ENCODE data around the gene CTNNA3.

The CTNNA3 gene

DNA sequence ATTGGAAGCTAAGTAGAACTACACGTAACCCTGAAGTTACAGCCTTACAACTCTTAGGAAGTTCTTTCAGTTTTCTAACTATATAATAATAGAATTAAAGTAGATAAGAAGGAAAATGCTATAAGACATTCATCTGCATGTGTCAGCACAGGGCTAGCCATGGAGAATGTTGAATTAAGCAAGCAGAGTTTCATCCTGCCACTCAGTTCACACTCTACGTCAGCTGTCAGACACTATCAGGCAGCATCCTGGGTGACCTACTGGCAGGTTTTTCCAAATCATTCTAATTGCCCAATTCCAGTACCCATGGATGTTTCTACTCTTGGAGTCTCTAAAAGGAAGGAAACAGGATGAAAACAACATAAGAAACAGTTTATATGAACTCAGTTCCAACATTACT is 815.2 kb downstream of the CTNNA3 start:
- DNase-seq (ENCODE audit: low spot score) = no peak
- TF ChIP-seq CTCF (IDR thresholded peaks at IDR 0.05; ENCODE audit: extremely low read depth, insufficient read depth, missing control alignments) = no peak
- in situ Hi-C loops (cut with MboI; ENCODE audit: low pct_unique_long_range_greater_than_20kb, low sequenced_read_pairs, unreplicated experiment) = no loop called here

DNA sequence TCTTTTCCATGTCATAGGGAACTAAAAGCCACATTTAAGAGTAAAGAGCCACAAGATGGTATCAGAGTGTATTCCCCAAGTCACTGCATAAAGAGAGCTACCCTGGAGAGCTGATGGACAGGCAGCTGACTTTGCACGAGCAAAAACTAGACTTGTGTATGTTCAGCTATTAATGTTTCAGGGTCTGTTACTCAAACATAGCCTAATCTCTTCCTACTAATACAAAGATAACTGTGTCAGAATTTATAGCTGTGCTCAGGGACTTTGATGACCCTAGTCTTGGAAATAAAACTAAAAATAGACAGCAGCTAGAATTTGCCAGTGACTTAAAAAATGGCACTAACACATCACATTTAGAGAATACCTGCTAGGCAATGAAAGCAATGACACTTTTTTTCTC is 815.7 kb downstream of the CTNNA3 start:
- no peak for DNase-seq (ENCODE audit: low spot score)
- in situ Hi-C loops (cut with MboI; ENCODE audit: low pct_unique_long_range_greater_than_20kb, low sequenced_read_pairs, unreplicated experiment) = no loop called here
- no peak for TF ChIP-seq CTCF (IDR thresholded peaks at IDR 0.05; ENCODE audit: extremely low read depth, insufficient read depth, missing control alignments)

GRCh38 chr10:66877361-66877760 is 818.6 kb downstream of the CTNNA3 start:
- in situ Hi-C loops (cut with MboI; ENCODE audit: low pct_unique_long_range_greater_than_20kb, low sequenced_read_pairs, unreplicated experiment) = no loop called here

DNA sequence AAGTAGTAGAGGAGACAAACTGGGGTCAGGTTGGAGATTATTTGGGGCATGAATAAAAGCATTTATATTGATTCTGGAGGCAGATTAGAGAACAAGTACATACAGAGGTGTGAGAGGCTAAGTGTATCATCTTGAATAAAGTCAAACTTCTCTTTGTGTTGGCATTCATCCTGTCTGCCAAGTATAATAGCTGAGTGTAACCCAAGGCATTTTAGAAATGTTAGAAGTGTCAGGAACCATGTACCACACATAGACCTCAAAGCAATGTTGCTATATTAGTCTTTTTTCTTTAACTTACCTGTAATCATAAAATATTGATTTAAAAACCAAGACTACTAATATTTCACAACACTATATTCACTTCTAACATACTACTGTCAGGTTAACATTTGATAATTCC is 826.4 kb downstream of the CTNNA3 start:
- no peak for TF ChIP-seq CTCF (IDR thresholded peaks at IDR 0.05; ENCODE audit: extremely low read depth, insufficient read depth, missing control alignments)
- DNase-seq (ENCODE audit: low spot score) = no peak
- in situ Hi-C loops (cut with MboI; ENCODE audit: low pct_unique_long_range_greater_than_20kb, low sequenced_read_pairs, unreplicated experiment) = no loop called here

More at GRCh38 chr10:66877361-66877760, 818.6 kb downstream of the CTNNA3 start:
- no peak for TF ChIP-seq CTCF (IDR thresholded peaks at IDR 0.05; ENCODE audit: extremely low read depth, insufficient read depth, missing control alignments)
- no peak for DNase-seq (ENCODE audit: low spot score)

- in situ Hi-C loops (cut with MboI; ENCODE audit: low pct_unique_long_range_greater_than_20kb, low sequenced_read_pairs, unreplicated experiment) = no loop called here
- TF ChIP-seq CTCF (IDR thresholded peaks at IDR 0.05; ENCODE audit: extremely low read depth, insufficient read depth, missing control alignments) = no peak
- DNase-seq (ENCODE audit: low spot score) = no peak
These were observed 833.2 kb downstream of the CTNNA3 start for GRCh38 chr10:66862687-66863258.

DNA sequence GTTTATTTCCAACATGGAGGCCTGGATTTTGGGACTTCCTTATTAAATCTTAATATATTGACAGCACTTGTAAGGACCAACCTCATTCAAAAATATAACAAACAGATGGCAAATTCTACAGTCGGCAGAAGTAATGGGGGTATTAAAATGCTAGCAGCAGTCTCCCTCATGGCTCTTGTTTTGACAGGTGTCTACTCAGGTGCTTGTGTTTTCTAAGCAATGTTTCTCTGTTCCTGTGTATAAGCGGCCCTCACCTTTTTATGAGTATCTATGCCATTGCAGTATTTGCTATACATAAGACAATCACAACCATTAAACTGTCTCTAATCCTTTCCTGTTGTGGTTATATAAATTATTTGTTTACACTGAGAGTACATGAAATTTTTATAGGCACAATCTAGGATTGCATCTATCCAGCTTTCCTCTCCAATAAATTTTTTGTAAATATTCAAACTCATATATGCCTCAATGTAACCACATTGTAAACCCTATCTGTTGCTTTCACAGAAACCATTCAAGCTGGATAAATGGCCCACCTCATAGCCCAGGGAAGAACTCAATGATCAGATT is 835.5 kb downstream of the CTNNA3 start:
- no peak for TF ChIP-seq CTCF (IDR thresholded peaks at IDR 0.05; ENCODE audit: extremely low read depth, insufficient read depth, missing control alignments)
- in situ Hi-C loops (cut with MboI; ENCODE audit: low pct_unique_long_range_greater_than_20kb, low sequenced_read_pairs, unreplicated experiment) = no loop called here
- DNase-seq (ENCODE audit: low spot score) = no peak
